ENCODE results near the gene QSOX1.

QSOX1 gene

DNA sequence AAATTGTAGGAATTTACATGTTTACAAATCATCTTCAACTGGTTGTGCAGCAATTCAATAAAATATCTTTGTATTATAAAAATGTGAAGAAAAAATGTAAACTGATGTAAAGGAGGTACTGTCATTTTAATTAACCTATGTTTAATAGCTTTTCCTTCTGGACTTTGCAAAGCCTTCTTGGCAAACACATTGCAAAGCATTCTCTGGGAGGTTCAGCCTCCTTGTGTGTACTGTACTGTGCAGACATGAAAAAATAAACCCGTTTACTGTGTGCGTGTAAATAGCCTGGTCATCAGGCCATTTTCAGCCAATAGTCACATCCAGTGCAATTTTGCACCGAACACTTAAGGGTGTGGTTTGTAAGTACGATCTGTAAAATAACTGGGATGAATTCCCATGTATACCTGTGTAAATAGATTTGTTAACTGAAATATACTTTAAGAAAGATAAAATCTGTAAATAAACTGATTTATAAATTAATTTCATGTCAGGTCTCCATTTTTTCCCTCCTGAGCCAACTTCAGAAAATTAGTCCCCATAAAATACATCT lies 40.2 kb upstream of the QSOX1 start:
- no peak overlapping the region for H3K4me2 ChIP-seq (ENCODE audit: low read length)
- no peak overlapping the region for H3K4me3 ChIP-seq (ENCODE audit: low read depth, low read length, poor library complexity, severe bottlenecking)
- H3K79me2 ChIP-seq (ENCODE audit: insufficient read depth, low read length), result no peaks in the 10 kb centered on the region
- no peaks in the 10 kb centered on the region for H3K4me1 ChIP-seq (ENCODE audit: insufficient read depth, low read length, severe bottlenecking)
- H4K20me1 ChIP-seq (ENCODE audit: insufficient read depth, low read length), result no peaks in the 10 kb centered on the region
- no peak overlapping the region for H3K9ac ChIP-seq (ENCODE audit: low read length)
- no peaks in the 10 kb centered on the region for H3K9me3 ChIP-seq (ENCODE audit: low read length)
- H3K27me3 ChIP-seq (ENCODE audit: insufficient read depth, low read length), result no peaks in the 10 kb centered on the region
- no peak overlapping the region for H2AFZ ChIP-seq (ENCODE audit: low read length)
- H3K9me2 ChIP-seq (ENCODE audit: low read depth, low read length), result no peaks in the 10 kb centered on the region
- peaks cover 38% of the 10 kb centered on the region; the same call in 1 of the 2 replicates for H3K36me3 ChIP-seq (ENCODE audit: insufficient read depth, low read length)
- TF ChIP-seq EZH2 (IDR thresholded peaks at IDR 0.05; ENCODE audit: borderline replicate concordance, low read length), result no peak
- TF ChIP-seq, protein P1, sequence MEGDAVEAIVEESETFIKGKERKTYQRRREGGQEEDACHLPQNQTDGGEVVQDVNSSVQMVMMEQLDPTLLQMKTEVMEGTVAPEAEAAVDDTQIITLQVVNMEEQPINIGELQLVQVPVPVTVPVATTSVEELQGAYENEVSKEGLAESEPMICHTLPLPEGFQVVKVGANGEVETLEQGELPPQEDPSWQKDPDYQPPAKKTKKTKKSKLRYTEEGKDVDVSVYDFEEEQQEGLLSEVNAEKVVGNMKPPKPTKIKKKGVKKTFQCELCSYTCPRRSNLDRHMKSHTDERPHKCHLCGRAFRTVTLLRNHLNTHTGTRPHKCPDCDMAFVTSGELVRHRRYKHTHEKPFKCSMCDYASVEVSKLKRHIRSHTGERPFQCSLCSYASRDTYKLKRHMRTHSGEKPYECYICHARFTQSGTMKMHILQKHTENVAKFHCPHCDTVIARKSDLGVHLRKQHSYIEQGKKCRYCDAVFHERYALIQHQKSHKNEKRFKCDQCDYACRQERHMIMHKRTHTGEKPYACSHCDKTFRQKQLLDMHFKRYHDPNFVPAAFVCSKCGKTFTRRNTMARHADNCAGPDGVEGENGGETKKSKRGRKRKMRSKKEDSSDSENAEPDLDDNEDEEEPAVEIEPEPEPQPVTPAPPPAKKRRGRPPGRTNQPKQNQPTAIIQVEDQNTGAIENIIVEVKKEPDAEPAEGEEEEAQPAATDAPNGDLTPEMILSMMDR (IDR thresholded peaks at IDR 0.05; ENCODE audit: low read length), result no peak
- no peak overlapping the region for H3K27ac ChIP-seq (ENCODE audit: low read depth, low read length, poor library complexity, severe bottlenecking)
- H3F3A ChIP-seq (ENCODE audit: insufficient read depth, low read length), result no peaks in the 10 kb centered on the region

DNA sequence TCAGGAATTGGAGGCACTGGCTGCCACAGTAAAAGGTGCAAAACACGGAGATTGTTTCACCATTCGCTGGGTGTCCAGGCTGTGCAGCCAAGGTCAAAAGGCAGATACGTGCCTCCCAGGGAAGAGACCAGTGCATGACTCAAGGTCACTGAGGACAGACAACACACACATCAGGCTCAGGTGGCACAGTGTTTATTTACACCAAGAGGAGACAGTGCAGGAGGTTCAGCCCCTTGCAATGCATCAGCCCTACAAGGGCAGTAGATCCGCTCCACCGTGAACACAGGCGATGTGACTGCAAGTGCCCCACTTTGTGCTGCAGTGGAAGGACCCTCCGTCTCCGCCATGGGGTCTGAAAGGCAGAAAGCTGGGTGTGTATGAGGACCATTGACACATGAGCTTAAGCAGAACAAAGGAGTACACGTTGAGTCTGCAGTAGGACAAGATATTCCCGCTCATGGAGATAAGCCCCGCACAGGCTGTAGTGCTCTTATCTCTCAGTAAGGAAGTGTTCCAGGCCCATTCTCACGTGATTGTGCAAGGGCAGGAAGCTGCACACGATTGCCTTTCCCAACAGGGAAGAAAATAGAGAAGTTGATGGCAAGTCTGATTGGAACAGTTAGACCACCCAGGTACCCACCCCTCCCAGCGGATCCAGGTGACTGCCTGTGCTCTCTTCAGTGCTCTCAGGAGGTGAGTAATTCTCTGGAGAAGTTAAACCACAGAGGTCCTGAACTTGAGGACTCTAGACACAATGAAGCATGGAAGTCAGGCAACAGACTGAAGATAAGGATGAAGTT lies 37.5 kb upstream of the QSOX1 start:
- H3K27ac ChIP-seq (ENCODE audit: low read depth, low read length, poor library complexity, severe bottlenecking), result no peak overlapping the region
- H3K79me2 ChIP-seq (ENCODE audit: insufficient read depth, low read length), result no peaks in the 10 kb centered on the region
- no peaks in the 10 kb centered on the region for H3K9me3 ChIP-seq (ENCODE audit: low read length)
- TF ChIP-seq EZH2 (IDR thresholded peaks at IDR 0.05; ENCODE audit: borderline replicate concordance, low read length), result no peak
- TF ChIP-seq, protein P1 (IDR thresholded peaks at IDR 0.05; ENCODE audit: low read length), result no peak
- H3K4me2 ChIP-seq (ENCODE audit: low read length), result no peak overlapping the region
- no peak overlapping the region for H3K9ac ChIP-seq (ENCODE audit: low read length)
- H3F3A ChIP-seq (ENCODE audit: insufficient read depth, low read length), result no peaks in the 10 kb centered on the region
- no peaks in the 10 kb centered on the region for H3K27me3 ChIP-seq (ENCODE audit: insufficient read depth, low read length)
- H3K36me3 ChIP-seq (ENCODE audit: insufficient read depth, low read length), result peaks cover 17% of the 10 kb centered on the region; the same call in 1 of the 2 replicates
- H3K4me1 ChIP-seq (ENCODE audit: insufficient read depth, low read length, severe bottlenecking), result no peaks in the 10 kb centered on the region
- H4K20me1 ChIP-seq (ENCODE audit: insufficient read depth, low read length), result no peaks in the 10 kb centered on the region
- H2AFZ ChIP-seq (ENCODE audit: low read length), result no peak overlapping the region
- H3K9me2 ChIP-seq (ENCODE audit: low read depth, low read length), result no peaks in the 10 kb centered on the region
- H3K4me3 ChIP-seq (ENCODE audit: low read depth, low read length, poor library complexity, severe bottlenecking), result no peak overlapping the region

DNA sequence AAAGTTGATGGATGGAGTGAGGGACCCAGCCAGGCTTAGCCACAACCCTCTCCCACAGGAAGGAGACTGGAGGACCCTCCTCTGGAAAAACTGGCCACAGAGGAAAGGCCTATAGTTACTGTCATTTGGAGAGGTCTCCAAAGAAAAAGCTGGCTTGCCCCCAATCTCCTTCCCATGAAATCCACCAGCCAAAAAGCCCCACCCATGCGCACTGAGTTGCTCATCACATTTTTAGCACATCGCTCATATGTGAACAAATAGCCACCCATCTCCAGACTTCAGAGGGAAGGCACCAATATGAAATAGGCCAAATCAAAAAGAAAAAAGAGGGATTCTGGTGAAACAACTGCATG lies 36.9 kb upstream of the QSOX1 start:
- no peak overlapping the region for H2AFZ ChIP-seq (ENCODE audit: low read length)
- TF ChIP-seq, protein P1 (IDR thresholded peaks at IDR 0.05; ENCODE audit: low read length), result no peak
- no peak for TF ChIP-seq EZH2 (IDR thresholded peaks at IDR 0.05; ENCODE audit: borderline replicate concordance, low read length)

More for the DNA sequence above, 36.9 kb upstream of the QSOX1 start:
- H3K4me3 ChIP-seq (ENCODE audit: low read depth, low read length, poor library complexity, severe bottlenecking), result no peak overlapping the region
- H3K27ac ChIP-seq (ENCODE audit: low read depth, low read length, poor library complexity, severe bottlenecking), result no peak overlapping the region
- H3K27me3 ChIP-seq (ENCODE audit: insufficient read depth, low read length), result no peaks in the 10 kb centered on the region
- H3K36me3 ChIP-seq (ENCODE audit: insufficient read depth, low read length), result peaks cover 11% of the 10 kb centered on the region; the same call in 1 of the 2 replicates
- no peak overlapping the region for H3K9ac ChIP-seq (ENCODE audit: low read length)
- H3K4me2 ChIP-seq (ENCODE audit: low read length), result no peak overlapping the region
- H3K79me2 ChIP-seq (ENCODE audit: insufficient read depth, low read length), result no peaks in the 10 kb centered on the region
- no peaks in the 10 kb centered on the region for H3K4me1 ChIP-seq (ENCODE audit: insufficient read depth, low read length, severe bottlenecking)
- no peaks in the 10 kb centered on the region for H3F3A ChIP-seq (ENCODE audit: insufficient read depth, low read length)
- H4K20me1 ChIP-seq (ENCODE audit: insufficient read depth, low read length), result no peaks in the 10 kb centered on the region
- H3K9me3 ChIP-seq (ENCODE audit: low read length), result no peaks in the 10 kb centered on the region
- H3K9me2 ChIP-seq (ENCODE audit: low read depth, low read length), result no peaks in the 10 kb centered on the region

Data from OCI-LY1 (cell line).